ENCODE data around the gene DOC2A.
"Not testable (repeated sequence)": the region's sequence is repeated elsewhere in the genome, so short reads cannot be mapped to it uniquely, and the experiment has no call there.

The DOC2A gene

GRCh38 chr16:30027588-30028437 is 17.0 kb upstream of the DOC2A start:
- DNase-seq (ENCODE audit: low spot score): no peak

- DNase-seq (ENCODE audit: low spot score): no peak
These were observed 15.6 kb upstream of the DOC2A start for GRCh38 chr16:30026449-30026848.

DNA sequence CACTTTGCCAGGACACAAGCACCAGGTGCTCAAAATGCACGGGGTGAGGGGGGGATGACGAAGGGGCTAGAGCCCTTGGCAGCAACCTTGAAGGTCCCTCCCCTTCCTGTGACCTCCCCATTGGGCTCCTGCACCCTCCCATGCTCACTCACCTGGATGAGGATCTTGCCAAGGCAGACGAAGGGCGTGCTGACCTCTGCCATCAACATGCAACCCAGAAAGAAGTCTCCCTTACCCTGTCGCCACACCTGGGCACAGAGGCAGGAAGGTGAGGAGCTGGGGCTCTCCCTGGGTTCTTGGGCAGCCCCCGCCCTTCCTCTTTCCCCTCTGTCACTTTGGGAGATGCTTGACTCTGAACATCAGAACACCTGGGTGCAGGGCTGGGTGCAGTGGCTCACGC is 14.7 kb upstream of the DOC2A start:
- no peak for DNase-seq (ENCODE audit: low spot score)

DNA sequence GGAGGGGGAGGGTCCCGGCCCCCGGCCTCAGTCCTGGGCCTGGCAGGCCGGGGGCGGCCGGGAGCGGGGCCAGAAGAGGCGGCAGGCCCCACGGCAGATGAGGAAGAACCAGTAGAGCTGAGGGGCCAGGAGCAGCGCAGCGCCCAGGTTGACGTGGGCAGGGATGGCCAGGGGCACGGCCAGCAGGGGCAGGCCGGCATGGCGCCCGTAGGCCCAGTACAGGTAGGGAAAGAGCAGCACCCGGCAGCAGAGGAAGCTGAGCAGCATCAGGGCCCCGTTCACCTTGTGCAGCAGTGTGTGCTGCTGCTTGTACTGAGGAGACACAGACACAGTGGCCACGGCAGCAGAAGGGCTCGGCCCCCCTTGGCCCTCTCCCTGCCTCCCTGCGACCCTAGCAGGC is 14.3 kb upstream of the DOC2A start:
- DNase-seq (ENCODE audit: low spot score): no peak

GRCh38 chr16:30024451-30024850 is 13.6 kb upstream of the DOC2A start:
- DNase-seq (ENCODE audit: low spot score): no peak

DNA sequence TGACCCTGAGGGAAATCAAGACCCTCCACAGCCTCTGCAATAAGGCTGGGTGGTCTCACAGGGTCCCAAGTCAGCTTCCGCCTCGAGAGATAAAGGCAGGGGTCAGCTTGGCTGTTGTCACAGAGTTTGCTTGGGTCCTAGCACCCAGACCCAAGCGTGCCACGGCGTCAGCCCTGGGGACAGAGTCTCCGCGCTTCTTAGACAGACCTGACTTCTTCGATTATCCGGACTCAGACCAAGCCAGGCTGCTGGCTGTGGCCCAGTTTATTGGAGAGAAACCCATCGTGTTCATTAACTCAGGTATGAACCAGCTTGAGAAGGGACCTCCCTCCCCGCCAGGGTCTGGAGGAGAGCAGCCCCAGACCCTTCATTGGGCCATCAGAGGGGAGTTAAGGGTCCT is 12.8 kb upstream of the DOC2A start:
- DNase-seq (ENCODE audit: low spot score): no peak

GRCh38 chr16:30022887-30023286 is 12.1 kb upstream of the DOC2A start, which contains the start of gene C16orf92:
TSS of gene C16orf92 (plus strand) at chr16:30023198. CDS start at chr16:30023341, 143 bp downstream.
- no peak for DNase-seq (ENCODE audit: low spot score)

GRCh38 chr16:30018731-30019158 is 7.9 kb upstream of the DOC2A start:
- no peak for DNase-seq (ENCODE audit: low spot score)

GRCh38 chr16:30017937-30018336 is 7.1 kb upstream of the DOC2A start:
- DNase-seq (ENCODE audit: low spot score): not testable (repeated sequence)

DNA sequence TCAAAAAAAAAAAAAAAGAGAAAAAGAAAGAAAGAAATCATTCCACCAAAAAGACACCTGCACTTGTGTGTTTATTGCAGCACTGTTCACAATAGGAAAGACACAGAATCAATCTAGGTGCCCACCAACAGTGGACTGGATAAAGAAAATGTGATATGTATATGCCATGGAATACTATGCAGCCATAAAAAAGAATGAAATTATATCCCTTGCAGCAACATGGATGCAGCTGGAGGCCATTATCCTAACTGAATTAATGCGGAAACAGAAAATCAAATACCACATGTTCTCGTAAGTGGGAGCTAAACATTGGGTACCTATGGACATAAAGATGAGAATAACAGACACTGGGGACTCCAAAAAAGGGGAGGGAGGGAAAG is 6.4 kb upstream of the DOC2A start:
- no peak for DNase-seq (ENCODE audit: low spot score)

GRCh38 chr16:30016555-30017276 is 5.9 kb upstream of the DOC2A start:
- no peak for DNase-seq (ENCODE audit: low spot score)

- DNase-seq (ENCODE audit: low spot score): not testable (repeated sequence)
These were observed 4.6 kb upstream of the DOC2A start for GRCh38 chr16:30015450-30015849.

- not testable (repeated sequence) for DNase-seq (ENCODE audit: low spot score)
These were observed 1.8 kb upstream of the DOC2A start for GRCh38 chr16:30012598-30012997.

DNA sequence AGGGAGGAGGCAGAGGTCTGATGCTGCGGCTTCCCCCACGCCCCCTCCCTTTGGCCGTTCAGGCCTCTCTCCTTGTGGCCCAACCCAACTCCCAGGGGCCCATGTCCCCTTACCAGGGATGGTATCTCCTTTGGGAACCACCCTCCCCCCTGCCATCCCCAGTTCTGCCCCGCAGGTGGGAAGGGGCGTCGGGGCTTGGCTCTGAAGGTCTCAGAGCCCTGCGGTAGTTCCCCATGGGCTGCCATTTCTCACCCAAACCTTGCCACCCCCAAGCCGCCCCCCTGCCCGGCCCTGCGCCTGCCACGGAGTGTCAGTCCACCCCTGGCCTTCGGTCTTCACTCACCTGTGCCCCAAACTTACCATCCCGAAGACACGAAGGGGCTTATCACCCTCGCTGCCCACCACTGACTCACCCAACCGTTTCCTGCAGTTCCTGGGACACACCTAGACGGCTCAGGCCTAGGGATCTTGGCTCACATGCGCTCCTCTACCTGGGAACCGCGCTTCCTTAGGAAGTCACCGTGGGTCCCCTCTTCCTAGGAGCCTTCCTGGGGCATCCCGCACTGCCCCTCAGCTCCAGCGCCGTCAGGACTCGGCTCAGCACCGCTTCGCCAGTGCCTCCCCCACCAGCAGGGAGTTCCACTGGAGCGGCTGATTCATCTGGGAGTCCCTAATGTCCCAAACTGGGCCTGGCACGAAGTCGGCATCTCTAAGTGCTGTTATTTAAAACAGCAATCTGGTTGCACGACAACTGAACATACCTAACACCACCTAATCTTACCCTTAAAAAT is 1.1 kb upstream of the DOC2A start:
- no peak for DNase-seq (ENCODE audit: low spot score)

DNA sequence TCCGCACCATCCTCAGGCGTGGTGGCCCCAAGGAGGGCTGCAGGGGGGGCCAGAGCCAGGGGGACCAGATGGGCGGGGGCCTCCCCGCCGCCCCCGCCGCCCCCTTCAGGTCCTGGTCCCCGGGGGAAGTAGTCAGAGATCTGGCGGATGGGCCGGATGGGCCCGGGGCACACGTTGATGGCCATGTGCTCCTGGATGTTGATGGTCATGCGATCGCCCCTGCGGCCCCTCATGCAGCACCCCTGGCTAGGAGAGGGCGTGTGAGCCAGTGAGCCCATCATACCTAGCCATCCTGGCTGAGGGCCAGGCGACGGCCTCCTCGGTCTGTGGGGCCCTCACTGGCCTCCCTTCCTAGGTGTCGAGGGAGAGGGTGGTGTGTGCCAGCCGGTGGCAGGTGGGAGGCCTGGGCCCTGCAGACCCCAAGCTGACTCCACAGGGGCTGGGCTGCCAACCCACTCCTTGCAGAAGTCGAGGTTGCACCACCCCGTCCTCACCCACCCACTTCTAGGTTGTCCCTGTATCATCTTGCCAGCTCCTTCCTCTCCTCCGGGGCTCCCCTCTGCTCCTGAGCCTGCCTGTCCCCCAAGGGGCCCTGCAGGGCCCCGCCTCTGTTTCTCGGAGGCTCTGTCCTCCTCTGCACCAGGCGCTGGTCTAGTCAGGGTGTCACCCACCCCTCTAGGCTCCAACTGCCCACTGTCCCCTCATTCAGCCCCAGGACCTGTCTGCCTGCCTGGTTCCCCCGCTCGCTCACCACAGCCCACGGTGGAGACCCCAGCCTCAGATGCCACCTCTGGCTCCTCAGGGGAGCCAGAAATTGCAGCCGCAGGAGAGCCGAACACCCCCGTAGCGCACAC is 610 bp downstream of the DOC2A start:
- no peak for DNase-seq (ENCODE audit: low spot score)

- DNase-seq (ENCODE audit: low spot score): no peak
These were observed 1.6 kb downstream of the DOC2A start for GRCh38 chr16:30009085-30009862.

DNA sequence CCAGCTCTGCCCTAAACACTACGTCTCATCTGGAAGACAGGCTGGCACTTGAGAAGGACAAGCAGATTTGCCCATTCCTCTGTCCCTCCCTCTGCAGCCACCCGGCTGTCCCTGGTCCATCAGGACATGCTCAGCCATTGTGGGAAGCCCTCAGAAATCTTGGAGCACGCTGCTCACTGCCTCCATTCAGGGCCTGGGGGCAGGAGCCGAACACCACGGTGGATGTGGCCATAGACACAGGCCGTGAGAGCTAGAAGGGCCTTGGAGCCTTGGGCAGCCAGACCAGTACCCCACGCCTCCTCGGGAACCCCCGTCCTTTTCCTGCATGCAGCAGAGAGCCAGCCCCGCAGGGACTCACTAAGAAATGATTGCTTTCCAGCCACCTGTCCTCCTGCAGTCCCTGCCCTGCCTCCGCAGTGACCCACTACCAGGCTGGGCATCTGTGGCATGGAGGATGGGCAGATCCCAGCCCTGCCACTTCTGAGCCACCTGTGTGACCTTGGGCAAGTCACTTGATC is 3.4 kb downstream of the DOC2A start:
- no peak for DNase-seq (ENCODE audit: low spot score)

DNA sequence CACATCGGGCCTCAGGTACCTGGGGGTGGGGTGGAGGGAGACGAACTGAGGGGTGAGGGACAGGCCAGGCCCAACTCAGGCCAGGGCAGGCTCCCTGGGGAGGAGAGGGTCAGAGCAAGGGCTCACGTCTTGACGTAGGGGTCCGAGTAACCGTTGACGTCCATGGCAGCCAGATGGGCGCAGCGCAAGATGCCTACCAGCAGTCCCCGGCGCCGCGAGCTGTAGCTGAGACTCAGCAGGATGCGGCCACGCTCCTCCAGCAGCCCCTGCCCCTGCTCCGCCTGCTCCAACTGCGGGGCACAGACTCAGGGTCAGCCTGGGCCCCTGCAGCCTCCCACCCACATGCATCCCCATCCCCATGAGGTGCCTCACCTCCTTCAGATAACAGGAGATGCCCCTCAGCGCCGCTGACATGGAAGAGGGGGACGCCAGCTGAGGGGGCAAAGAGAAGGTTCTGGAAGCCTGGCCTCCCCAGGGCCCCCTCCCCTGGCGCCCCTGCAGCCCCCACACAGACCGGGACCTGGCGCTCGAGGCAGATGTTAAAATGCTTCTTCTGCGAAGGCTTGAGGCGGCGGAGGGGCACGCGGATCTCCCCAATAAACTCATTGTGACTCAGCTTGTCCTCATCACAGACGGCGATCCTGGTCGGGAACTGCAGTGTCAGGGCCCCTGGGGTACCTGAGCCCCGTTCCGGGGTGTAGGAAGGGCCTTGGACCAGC is 4.0 kb downstream of the DOC2A start:
- DNase-seq (ENCODE audit: low spot score): no peak

GRCh38 chr16:30006095-30006473 is 4.7 kb downstream of the DOC2A start:
- no peak for DNase-seq (ENCODE audit: low spot score)
